ENCODE data around the gene SLC39A11.

DNA sequence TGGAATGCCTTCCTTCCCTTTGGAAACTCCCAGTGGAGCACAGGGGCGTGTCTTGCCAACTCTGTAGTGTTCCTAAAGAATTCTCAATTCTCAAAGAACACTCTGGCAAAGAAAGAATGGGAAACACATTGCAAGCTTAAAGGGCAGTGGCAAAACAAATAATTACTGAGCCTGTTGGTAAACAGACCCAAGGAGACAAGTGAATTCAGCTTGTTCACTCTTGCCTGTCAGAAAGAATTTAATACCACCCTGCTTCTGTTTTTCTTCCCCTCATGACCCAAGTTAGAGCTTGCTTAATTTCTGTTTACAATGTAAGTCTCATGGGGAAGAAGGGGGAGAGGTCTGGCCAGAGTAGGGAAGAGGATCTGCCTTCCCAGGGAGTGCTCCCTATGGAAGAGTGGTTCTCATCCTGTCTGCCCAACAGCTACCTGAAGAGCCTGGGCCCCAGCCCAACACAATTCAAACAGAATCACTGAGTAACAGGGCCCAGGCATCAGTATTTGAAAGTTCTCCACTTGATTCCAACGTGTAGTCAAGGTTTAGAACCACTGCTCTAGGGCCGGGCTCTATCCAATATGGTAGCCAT is 386.0 kb downstream of the SLC39A11 start:
- TF ChIP-seq, protein P1, sequence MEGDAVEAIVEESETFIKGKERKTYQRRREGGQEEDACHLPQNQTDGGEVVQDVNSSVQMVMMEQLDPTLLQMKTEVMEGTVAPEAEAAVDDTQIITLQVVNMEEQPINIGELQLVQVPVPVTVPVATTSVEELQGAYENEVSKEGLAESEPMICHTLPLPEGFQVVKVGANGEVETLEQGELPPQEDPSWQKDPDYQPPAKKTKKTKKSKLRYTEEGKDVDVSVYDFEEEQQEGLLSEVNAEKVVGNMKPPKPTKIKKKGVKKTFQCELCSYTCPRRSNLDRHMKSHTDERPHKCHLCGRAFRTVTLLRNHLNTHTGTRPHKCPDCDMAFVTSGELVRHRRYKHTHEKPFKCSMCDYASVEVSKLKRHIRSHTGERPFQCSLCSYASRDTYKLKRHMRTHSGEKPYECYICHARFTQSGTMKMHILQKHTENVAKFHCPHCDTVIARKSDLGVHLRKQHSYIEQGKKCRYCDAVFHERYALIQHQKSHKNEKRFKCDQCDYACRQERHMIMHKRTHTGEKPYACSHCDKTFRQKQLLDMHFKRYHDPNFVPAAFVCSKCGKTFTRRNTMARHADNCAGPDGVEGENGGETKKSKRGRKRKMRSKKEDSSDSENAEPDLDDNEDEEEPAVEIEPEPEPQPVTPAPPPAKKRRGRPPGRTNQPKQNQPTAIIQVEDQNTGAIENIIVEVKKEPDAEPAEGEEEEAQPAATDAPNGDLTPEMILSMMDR (IDR thresholded peaks at IDR 0.05), result no peak
- no peak for TF ChIP-seq RXRA (IDR thresholded peaks at IDR 0.05; ENCODE audit: borderline replicate concordance, low read depth)
